ENCODE measurements around the gene NEURL1B.

The NEURL1B gene

DNA sequence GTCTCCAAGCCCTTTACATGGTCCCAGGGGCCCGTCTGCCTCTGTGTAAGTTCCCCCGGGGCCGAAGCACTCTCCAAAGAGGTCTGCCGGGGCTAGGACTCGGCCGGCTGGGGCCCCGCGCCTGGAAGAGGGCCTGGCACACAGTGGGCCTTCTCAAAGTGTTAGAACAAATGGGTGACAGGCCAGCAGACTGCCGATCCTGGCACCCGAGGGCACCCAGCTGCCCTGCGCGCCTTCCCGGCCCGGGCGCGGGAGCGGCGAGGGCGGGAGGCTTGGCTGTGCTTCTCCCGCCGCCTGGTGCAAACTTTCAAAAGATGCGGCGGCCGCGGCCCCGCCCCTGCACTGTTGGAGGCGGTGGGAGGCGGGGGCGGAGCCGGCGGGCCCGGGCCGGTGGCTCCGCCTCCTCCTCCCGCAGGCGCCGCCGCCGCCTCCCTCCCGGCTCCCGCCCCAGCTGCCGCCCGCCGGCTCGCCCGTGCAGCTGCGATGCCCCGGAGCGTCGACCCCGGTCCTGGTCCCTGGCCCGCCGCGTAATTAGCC lies at the start of gene NEURL1B:
NEURL1B (plus strand) TSS at position 442 of the 537 bp plus-strand sequence. CDS start 144 bp downstream, outside the sequence.
- TF ChIP-seq, protein P1, sequence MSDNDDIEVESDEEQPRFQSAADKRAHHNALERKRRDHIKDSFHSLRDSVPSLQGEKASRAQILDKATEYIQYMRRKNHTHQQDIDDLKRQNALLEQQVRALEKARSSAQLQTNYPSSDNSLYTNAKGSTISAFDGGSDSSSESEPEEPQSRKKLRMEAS (IDR thresholded peaks at IDR 0.05) = peak; percentile 72
- TF ChIP-seq NFIC (IDR thresholded peaks at IDR 0.05) (0 out of 2 replicates have a peak, but pooled peaks have one; percentile 28), TAF1 (IDR thresholded peaks at IDR 0.05; ENCODE audit: low read depth) (peak; percentile 56; the same call in 1 of the 2 replicates), CEBPB (IDR thresholded peaks at IDR 0.05) (no peak), TCF12 (IDR thresholded peaks at IDR 0.05; ENCODE audit: low read depth) (peak; percentile 61; the same call in 1 of the 2 replicates), EGR1 (IDR thresholded peaks at IDR 0.05) (peak; percentile 36; the same call in 1 of the 2 replicates), ZBTB7A (IDR thresholded peaks at IDR 0.05; ENCODE audit: low read depth) (no peak), CREB1 (IDR thresholded peaks at IDR 0.05; ENCODE audit: low read depth) (no peak), TEAD4 (IDR thresholded peaks at IDR 0.05) (no peak), RAD21 (IDR thresholded peaks at IDR 0.05; ENCODE audit: low read depth) (no peak), EP300 (IDR thresholded peaks at IDR 0.05; ENCODE audit: borderline replicate concordance) (no peak), FOXM1 (IDR thresholded peaks at IDR 0.05; ENCODE audit: borderline replicate concordance, low read depth) (peak; percentile 99)
- TF ChIP-seq, protein P2, sequence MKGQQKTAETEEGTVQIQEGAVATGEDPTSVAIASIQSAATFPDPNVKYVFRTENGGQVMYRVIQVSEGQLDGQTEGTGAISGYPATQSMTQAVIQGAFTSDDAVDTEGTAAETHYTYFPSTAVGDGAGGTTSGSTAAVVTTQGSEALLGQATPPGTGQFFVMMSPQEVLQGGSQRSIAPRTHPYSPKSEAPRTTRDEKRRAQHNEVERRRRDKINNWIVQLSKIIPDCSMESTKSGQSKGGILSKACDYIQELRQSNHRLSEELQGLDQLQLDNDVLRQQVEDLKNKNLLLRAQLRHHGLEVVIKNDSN (IDR thresholded peaks at IDR 0.05) = no peak

- TF ChIP-seq YY1 (IDR thresholded peaks at IDR 0.05; ENCODE audit: low read depth) (no peak), TCF12 (IDR thresholded peaks at IDR 0.05; ENCODE audit: low read depth) (no peak), ZBTB7A (IDR thresholded peaks at IDR 0.05; ENCODE audit: low read depth) (no peak), CEBPB (IDR thresholded peaks at IDR 0.05) (no peak), EGR1 (IDR thresholded peaks at IDR 0.05) (no peak), NFIC (IDR thresholded peaks at IDR 0.05) (no peak), FOXM1 (IDR thresholded peaks at IDR 0.05; ENCODE audit: borderline replicate concordance, low read depth) (no peak), TAF1 (IDR thresholded peaks at IDR 0.05; ENCODE audit: low read depth) (no peak), REST (IDR thresholded peaks at IDR 0.05; ENCODE audit: low read depth) (no peak), EP300 (IDR thresholded peaks at IDR 0.05; ENCODE audit: borderline replicate concordance) (no peak), CREB1 (IDR thresholded peaks at IDR 0.05; ENCODE audit: low read depth) (no peak)
- TF ChIP-seq, protein P1 (IDR thresholded peaks at IDR 0.05) = no peak
- TF ChIP-seq, protein P2 (IDR thresholded peaks at IDR 0.05) = no peak
Observed at GRCh38 chr5:172591636-172592035, 49.4 kb upstream of the NEURL1B start.

GRCh38 chr5:172592881-172593280 lies 48.2 kb upstream of the NEURL1B start:
- TF ChIP-seq, protein P1 (IDR thresholded peaks at IDR 0.05) = no peak
- TF ChIP-seq TCF12 (IDR thresholded peaks at IDR 0.05; ENCODE audit: low read depth) (no peak), TAF1 (IDR thresholded peaks at IDR 0.05; ENCODE audit: low read depth) (no peak), NFIC (IDR thresholded peaks at IDR 0.05) (no peak), EGR1 (IDR thresholded peaks at IDR 0.05) (no peak), EP300 (IDR thresholded peaks at IDR 0.05; ENCODE audit: borderline replicate concordance) (no peak), YY1 (IDR thresholded peaks at IDR 0.05; ENCODE audit: low read depth) (no peak), ZBTB7A (IDR thresholded peaks at IDR 0.05; ENCODE audit: low read depth) (no peak), RAD21 (IDR thresholded peaks at IDR 0.05; ENCODE audit: low read depth) (no peak), FOXM1 (IDR thresholded peaks at IDR 0.05; ENCODE audit: borderline replicate concordance, low read depth) (no peak), CREB1 (IDR thresholded peaks at IDR 0.05; ENCODE audit: low read depth) (no peak), REST (IDR thresholded peaks at IDR 0.05; ENCODE audit: low read depth) (no peak), TEAD4 (IDR thresholded peaks at IDR 0.05) (no peak), CEBPB (IDR thresholded peaks at IDR 0.05) (no peak)
- TF ChIP-seq, protein P2 (IDR thresholded peaks at IDR 0.05) = no peak

DNA sequence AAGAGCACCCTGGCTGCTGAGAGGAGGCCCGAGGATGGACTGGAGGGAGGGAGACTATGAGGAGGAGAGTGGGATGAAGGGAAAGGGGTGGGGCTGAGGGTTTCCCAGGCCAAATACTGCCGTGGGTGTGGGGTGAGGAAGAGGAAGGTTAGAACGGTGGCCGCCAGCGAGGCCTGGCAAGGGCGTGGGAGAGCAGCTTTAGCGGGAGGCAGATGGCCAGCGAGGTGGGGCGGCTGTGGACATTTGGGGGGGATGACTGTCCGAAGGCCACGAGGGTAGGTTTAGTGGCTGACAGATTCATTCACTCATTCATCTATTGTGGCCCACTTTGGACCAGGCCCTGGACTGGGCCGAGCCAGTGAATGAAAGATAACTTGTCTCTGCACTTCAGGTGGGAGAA lies 47.8 kb upstream of the NEURL1B start:
- no peak for TF ChIP-seq TAF1 (IDR thresholded peaks at IDR 0.05; ENCODE audit: low read depth)
- no peak for TF ChIP-seq YY1 (IDR thresholded peaks at IDR 0.05; ENCODE audit: low read depth)
- no peak for TF ChIP-seq ZBTB7A (IDR thresholded peaks at IDR 0.05; ENCODE audit: low read depth)
- no peak for TF ChIP-seq FOXM1 (IDR thresholded peaks at IDR 0.05; ENCODE audit: borderline replicate concordance, low read depth)
- TF ChIP-seq REST (IDR thresholded peaks at IDR 0.05; ENCODE audit: low read depth) = no peak
- no peak for TF ChIP-seq NFIC (IDR thresholded peaks at IDR 0.05)
- no peak for TF ChIP-seq EP300 (IDR thresholded peaks at IDR 0.05; ENCODE audit: borderline replicate concordance)
- TF ChIP-seq TCF12 (IDR thresholded peaks at IDR 0.05; ENCODE audit: low read depth) = no peak
- no peak for TF ChIP-seq TEAD4 (IDR thresholded peaks at IDR 0.05)
- no peak for TF ChIP-seq EGR1 (IDR thresholded peaks at IDR 0.05)
- TF ChIP-seq CEBPB (IDR thresholded peaks at IDR 0.05) = no peak
- TF ChIP-seq, protein P2 (IDR thresholded peaks at IDR 0.05) = no peak
- TF ChIP-seq RAD21 (IDR thresholded peaks at IDR 0.05; ENCODE audit: low read depth) = no peak
